HG03139 (cell line): Measurements from ENCODE around the gene PNMA6F.
A peak's percentile ranks its signal among the peaks of the same experiment; 100 is the strongest.
"Not testable (repeated sequence)": the region's sequence is repeated elsewhere in the genome, so short reads cannot be mapped to it uniquely, and the experiment has no call there.

Source experiments
- ATAC-seq: cut with Tn5 transposase; IDR thresholded peaks from one replicate; pipeline ENCODE4 v1.9.1; 2021; ENCODE audit not compliant: unreplicated experiment

Gene PNMA6F

GRCh38 chrX:153336121-153336894 lies 14.7 kb upstream of the PNMA6F start:
- ATAC-seq, result no peak

- ATAC-seq, result no peak
Measured at GRCh38 chrX:153334654-153335295, 13.2 kb upstream of the PNMA6F start.

GRCh38 chrX:153333821-153334653 lies 12.5 kb upstream of the PNMA6F start, which contains the start of gene ZNF275:
ZNF275 (plus strand) TSS chrX:153334153; CDS start chrX:153336680, 2,527 bp downstream.
- ATAC-seq, result peak; percentile 93

GRCh38 chrX:153333266-153333665 lies 11.7 kb upstream of the PNMA6F start:
- no peak for ATAC-seq

GRCh38 chrX:153327561-153327960 lies 6.0 kb upstream of the PNMA6F start:
- ATAC-seq, result no peak

GRCh38 chrX:153320555-153321184 lies 897 bp downstream of the PNMA6F start:
- ATAC-seq, result no peak

GRCh38 chrX:153320047-153320443 lies 1.5 kb downstream of the PNMA6F start:
- ATAC-seq, result not testable (repeated sequence)

GRCh38 chrX:153319295-153320046 lies 2.1 kb downstream of the PNMA6F start:
- no peak for ATAC-seq

- ATAC-seq, result no peak
Measured at GRCh38 chrX:153318811-153319210, 2.8 kb downstream of the PNMA6F start.

- ATAC-seq, result no peak
Measured at GRCh38 chrX:153317996-153318722, 3.4 kb downstream of the PNMA6F start.

GRCh38 chrX:153317306-153317705 lies 4.3 kb downstream of the PNMA6F start:
- no peak for ATAC-seq

GRCh38 chrX:153312842-153313241 lies 8.7 kb downstream of the PNMA6F start:
- no peak for ATAC-seq

GRCh38 chrX:153312041-153312440 lies 9.5 kb downstream of the PNMA6F start:
- no peak for ATAC-seq

- no peak for ATAC-seq
Measured at GRCh38 chrX:153310901-153311300, 10.7 kb downstream of the PNMA6F start.

- ATAC-seq, result no peak
Measured at GRCh38 chrX:153307276-153308178, 14.0 kb downstream of the PNMA6F start.

- ATAC-seq, result no peak
Measured at GRCh38 chrX:153306527-153307115, 14.9 kb downstream of the PNMA6F start.

- ATAC-seq, result no peak
Measured at GRCh38 chrX:153305972-153306371, 15.6 kb downstream of the PNMA6F start.

- no peak for ATAC-seq
Measured at GRCh38 chrX:153304988-153305736, 16.4 kb downstream of the PNMA6F start.
